ENCODE data around the gene MDFIC2.

MDFIC2 gene

DNA sequence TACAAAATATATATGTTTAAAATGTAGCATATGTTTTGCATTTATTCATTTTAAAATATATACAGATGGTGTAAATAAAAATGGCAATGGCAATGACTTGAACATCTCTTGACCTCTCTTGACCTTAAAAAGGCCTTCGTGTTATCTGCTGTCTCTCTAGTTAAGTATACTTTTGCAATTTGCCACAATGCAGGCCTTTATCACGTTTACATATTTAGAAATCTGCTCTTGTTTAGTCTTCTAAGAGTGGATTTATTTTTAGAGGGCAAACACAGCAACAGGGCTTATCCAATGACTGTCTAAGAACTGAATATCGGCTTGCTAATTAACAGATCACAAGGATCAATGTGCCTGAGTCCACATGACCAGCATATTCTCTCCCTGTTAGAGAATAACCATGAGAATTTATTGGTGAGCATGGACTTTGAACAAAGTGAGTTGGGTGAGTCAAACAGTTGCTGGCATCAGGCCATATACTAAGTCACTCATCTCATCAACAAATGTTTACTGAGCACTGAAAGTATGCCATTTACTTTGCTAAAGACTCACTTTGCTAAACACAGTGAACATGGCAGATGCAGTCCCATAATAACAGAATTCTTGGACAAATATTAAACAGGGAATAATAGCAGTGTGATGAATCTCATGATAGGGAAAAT is 48.2 kb downstream of the MDFIC2 start:
- Histone ChIP-seq H3K27ac (ENCODE audit: low read depth in 2 of 2, low read length in 2 of 2) (peak overlapping the region in 1 of 2 donors; percentile 7), H3K36me3 (ENCODE audit: control insufficient read depth in 2 of 2, insufficient read depth in 2 of 2, low read length in 2 of 2) (no peaks in the 10 kb centered on the region), H3K27me3 (ENCODE audit: control insufficient read depth in 2 of 2, insufficient read depth in 2 of 2, low read length in 2 of 2) (no peaks in the 10 kb centered on the region), H3K9me3 (ENCODE audit: control insufficient read depth in 2 of 2, low read length in 2 of 2) (no peaks in the 10 kb centered on the region), H3K9ac (ENCODE audit: low read depth in 1 of 2, low read length in 2 of 2) (no peak overlapping the region), H3K4me3 (ENCODE audit: low read length in 2 of 2) (no peak overlapping the region), H3K4me1 (ENCODE audit: control insufficient read depth in 2 of 2, insufficient read depth in 2 of 2, low read length in 2 of 2) (peaks cover 0 to 5% of the 10 kb centered on the region in 2 donors)

DNA sequence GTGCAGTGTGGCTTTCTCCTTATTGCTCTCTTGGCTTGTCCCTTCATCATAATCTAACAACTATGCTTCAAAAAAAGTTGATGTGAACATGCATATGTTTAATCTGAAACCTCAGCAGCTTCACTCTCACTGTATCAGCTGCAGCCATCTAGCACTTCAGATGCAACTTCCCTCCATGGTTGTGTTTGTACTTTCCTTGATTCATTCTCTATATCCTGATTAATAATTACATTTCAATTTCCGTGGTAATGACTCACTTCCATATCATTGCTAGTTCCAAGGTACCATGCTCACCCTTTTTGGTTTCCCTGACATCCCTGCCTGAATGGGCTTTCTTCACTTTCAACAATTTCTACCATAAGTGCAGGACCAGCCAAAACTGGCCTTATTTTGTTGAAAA is 51.2 kb downstream of the MDFIC2 start:
- Histone ChIP-seq H3K36me3 (ENCODE audit: control insufficient read depth in 2 of 2, insufficient read depth in 2 of 2, low read length in 2 of 2) (no peaks in the 10 kb centered on the region), H3K9ac (ENCODE audit: low read depth in 1 of 2, low read length in 2 of 2) (no peak overlapping the region), H3K4me1 (ENCODE audit: control insufficient read depth in 2 of 2, insufficient read depth in 2 of 2, low read length in 2 of 2) (peaks cover 0 to 5% of the 10 kb centered on the region in 2 donors), H3K27me3 (ENCODE audit: control insufficient read depth in 2 of 2, insufficient read depth in 2 of 2, low read length in 2 of 2) (no peaks in the 10 kb centered on the region), H3K4me3 (ENCODE audit: low read length in 2 of 2) (no peak overlapping the region), H3K9me3 (ENCODE audit: control insufficient read depth in 2 of 2, low read length in 2 of 2) (no peaks in the 10 kb centered on the region), H3K27ac (ENCODE audit: low read depth in 2 of 2, low read length in 2 of 2) (no peak overlapping the region)

DNA sequence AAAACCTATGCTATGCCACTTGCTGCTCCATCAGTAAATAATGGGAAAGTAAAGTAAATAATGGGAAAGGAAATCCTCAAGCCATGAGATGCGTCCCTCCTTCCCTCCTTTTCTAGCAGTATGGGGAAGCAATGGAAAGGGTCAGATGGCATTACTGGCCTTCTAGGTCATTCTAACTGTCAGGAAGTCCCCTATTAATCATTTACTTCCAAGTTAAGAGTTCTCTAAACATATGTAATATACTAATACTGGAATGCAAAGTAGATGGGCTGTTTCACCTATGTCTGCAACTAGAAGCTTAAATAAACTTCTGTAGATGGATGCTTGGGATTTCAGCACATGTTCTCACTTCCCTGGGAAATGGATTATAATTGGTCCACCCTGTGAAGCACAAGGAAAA is 55.9 kb downstream of the MDFIC2 start:
- Histone ChIP-seq H3K27ac (ENCODE audit: low read depth in 2 of 2, low read length in 2 of 2) (no peak overlapping the region), H3K4me1 (ENCODE audit: control insufficient read depth in 2 of 2, insufficient read depth in 2 of 2, low read length in 2 of 2) (no peaks in the 10 kb centered on the region), H3K9me3 (ENCODE audit: control insufficient read depth in 2 of 2, low read length in 2 of 2) (no peaks in the 10 kb centered on the region), H3K36me3 (ENCODE audit: control insufficient read depth in 2 of 2, insufficient read depth in 2 of 2, low read length in 2 of 2) (no peaks in the 10 kb centered on the region), H3K27me3 (ENCODE audit: control insufficient read depth in 2 of 2, insufficient read depth in 2 of 2, low read length in 2 of 2) (no peaks in the 10 kb centered on the region), H3K4me3 (ENCODE audit: low read length in 2 of 2) (no peak overlapping the region), H3K9ac (ENCODE audit: low read depth in 1 of 2, low read length in 2 of 2) (no peak overlapping the region)

DNA sequence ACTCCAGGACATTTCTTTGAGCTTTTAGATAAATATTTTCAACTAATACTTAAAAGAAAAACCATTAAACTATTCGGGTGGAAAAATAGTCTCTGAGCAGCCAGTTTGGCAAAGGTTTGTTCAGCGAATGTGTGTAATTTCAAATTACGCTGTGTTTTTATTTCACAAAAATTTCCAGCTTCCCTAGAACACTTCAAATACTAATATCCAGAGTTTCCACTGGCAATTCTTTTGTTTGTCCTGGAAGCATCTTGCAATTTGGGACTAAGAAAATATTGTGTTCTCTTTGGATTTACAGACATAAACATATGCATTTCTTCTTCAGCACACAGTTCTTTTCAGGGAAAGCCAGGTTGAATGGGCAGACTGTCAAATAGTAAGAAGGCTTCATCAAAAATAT is 61.9 kb downstream of the MDFIC2 start:
- Histone ChIP-seq H3K9me3 (ENCODE audit: control insufficient read depth in 2 of 2, low read length in 2 of 2) (no peaks in the 10 kb centered on the region), H3K4me3 (ENCODE audit: low read length in 2 of 2) (no peak overlapping the region), H3K9ac (ENCODE audit: low read depth in 1 of 2, low read length in 2 of 2) (no peak overlapping the region), H3K36me3 (ENCODE audit: control insufficient read depth in 2 of 2, insufficient read depth in 2 of 2, low read length in 2 of 2) (no peaks in the 10 kb centered on the region), H3K27me3 (ENCODE audit: control insufficient read depth in 2 of 2, insufficient read depth in 2 of 2, low read length in 2 of 2) (no peaks in the 10 kb centered on the region), H3K27ac (ENCODE audit: low read depth in 2 of 2, low read length in 2 of 2) (no peak overlapping the region), H3K4me1 (ENCODE audit: control insufficient read depth in 2 of 2, insufficient read depth in 2 of 2, low read length in 2 of 2) (no peaks in the 10 kb centered on the region)

DNA sequence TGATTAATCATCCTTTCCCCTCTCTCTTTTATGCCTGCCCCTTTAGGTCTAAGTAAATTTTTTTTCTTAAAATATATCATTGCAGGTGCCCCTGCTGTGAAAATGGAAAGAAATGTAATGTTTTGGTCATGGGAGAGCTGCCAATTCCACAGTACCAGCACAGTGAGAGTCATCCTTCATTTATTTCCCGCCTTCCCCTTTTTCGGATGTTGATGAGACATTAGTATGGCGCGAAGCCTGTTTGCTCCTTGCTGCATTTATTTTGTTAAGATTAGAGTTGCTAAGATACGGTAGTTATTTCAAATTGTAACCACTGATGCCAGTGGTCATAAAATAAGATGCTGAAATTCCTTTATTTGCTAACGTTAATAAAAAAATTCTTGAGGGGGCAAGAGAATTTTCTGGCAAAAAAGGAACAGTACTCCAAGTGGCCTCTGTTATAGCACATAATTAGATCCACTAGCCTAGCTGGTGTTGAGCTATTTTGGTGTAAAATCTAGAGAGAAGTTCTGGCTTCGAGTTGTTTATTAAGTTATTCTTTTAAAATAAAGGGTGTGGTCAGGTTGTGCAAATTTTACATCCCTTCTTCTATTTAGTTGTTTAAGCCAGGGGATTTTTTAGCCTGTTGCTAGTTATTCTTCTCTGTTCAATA is 62.8 kb downstream of the MDFIC2 start:
- H3K9me3 ChIP-seq (ENCODE audit: control insufficient read depth in 2 of 2, low read length in 2 of 2) = no peaks in the 10 kb centered on the region
- no peak overlapping the region for H3K4me3 ChIP-seq (ENCODE audit: low read length in 2 of 2)
- no peak overlapping the region for H3K27ac ChIP-seq (ENCODE audit: low read depth in 2 of 2, low read length in 2 of 2)
- no peaks in the 10 kb centered on the region for H3K4me1 ChIP-seq (ENCODE audit: control insufficient read depth in 2 of 2, insufficient read depth in 2 of 2, low read length in 2 of 2)
- H3K27me3 ChIP-seq (ENCODE audit: control insufficient read depth in 2 of 2, insufficient read depth in 2 of 2, low read length in 2 of 2) = no peaks in the 10 kb centered on the region
- H3K9ac ChIP-seq (ENCODE audit: low read depth in 1 of 2, low read length in 2 of 2) = no peak overlapping the region
- H3K36me3 ChIP-seq (ENCODE audit: control insufficient read depth in 2 of 2, insufficient read depth in 2 of 2, low read length in 2 of 2) = no peaks in the 10 kb centered on the region

DNA sequence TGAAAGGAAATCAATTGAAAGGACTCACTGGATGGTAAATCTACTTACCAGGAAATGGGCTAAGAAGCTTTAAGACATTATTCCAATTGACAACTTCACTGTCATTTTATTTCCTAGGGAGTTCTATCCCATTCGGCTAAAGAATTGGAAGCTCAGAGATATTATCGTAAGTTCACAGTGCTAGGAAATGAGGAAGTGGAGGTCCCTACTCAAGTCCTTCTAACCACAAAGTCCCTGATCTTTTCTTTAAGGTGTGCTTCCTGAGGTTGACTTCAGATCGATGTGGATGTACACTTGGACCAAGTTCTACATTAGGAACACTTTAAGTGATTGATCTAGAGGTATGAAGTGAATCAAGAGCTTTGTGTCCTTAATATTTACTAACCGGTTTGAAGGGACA is 63.6 kb downstream of the MDFIC2 start:
- no peaks in the 10 kb centered on the region for H3K4me1 ChIP-seq (ENCODE audit: control insufficient read depth in 2 of 2, insufficient read depth in 2 of 2, low read length in 2 of 2)
- no peak overlapping the region for H3K9ac ChIP-seq (ENCODE audit: low read depth in 1 of 2, low read length in 2 of 2)
- no peak overlapping the region for H3K27ac ChIP-seq (ENCODE audit: low read depth in 2 of 2, low read length in 2 of 2)
- no peaks in the 10 kb centered on the region for H3K9me3 ChIP-seq (ENCODE audit: control insufficient read depth in 2 of 2, low read length in 2 of 2)
- no peaks in the 10 kb centered on the region for H3K27me3 ChIP-seq (ENCODE audit: control insufficient read depth in 2 of 2, insufficient read depth in 2 of 2, low read length in 2 of 2)
- H3K4me3 ChIP-seq (ENCODE audit: low read length in 2 of 2) = no peak overlapping the region
- no peaks in the 10 kb centered on the region for H3K36me3 ChIP-seq (ENCODE audit: control insufficient read depth in 2 of 2, insufficient read depth in 2 of 2, low read length in 2 of 2)

DNA sequence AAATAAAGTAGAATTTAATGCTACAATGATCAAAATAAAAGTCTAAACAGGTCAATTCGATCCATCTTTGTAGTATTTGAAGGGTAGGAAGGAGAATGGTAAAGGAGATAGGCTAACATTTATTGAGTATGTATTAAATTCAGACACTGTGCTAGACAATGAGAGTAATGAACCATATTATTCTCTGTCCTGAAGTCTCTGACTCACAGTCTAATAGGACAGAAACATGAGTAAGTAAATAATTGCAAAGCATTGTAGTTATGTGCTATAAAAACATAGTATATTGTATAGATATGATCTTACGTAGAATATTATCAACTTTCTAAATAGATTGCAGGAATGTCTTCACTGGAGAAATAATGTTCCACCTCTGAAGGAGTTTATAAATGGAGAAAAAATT is 64.5 kb downstream of the MDFIC2 start:
- H3K36me3 ChIP-seq (ENCODE audit: control insufficient read depth in 2 of 2, insufficient read depth in 2 of 2, low read length in 2 of 2) = no peaks in the 10 kb centered on the region
- H3K4me1 ChIP-seq (ENCODE audit: control insufficient read depth in 2 of 2, insufficient read depth in 2 of 2, low read length in 2 of 2) = no peaks in the 10 kb centered on the region
- H3K9ac ChIP-seq (ENCODE audit: low read depth in 1 of 2, low read length in 2 of 2) = no peak overlapping the region
- H3K9me3 ChIP-seq (ENCODE audit: control insufficient read depth in 2 of 2, low read length in 2 of 2) = no peaks in the 10 kb centered on the region
- no peaks in the 10 kb centered on the region for H3K27me3 ChIP-seq (ENCODE audit: control insufficient read depth in 2 of 2, insufficient read depth in 2 of 2, low read length in 2 of 2)
- no peak overlapping the region for H3K27ac ChIP-seq (ENCODE audit: low read depth in 2 of 2, low read length in 2 of 2)
- no peak overlapping the region for H3K4me3 ChIP-seq (ENCODE audit: low read length in 2 of 2)

DNA sequence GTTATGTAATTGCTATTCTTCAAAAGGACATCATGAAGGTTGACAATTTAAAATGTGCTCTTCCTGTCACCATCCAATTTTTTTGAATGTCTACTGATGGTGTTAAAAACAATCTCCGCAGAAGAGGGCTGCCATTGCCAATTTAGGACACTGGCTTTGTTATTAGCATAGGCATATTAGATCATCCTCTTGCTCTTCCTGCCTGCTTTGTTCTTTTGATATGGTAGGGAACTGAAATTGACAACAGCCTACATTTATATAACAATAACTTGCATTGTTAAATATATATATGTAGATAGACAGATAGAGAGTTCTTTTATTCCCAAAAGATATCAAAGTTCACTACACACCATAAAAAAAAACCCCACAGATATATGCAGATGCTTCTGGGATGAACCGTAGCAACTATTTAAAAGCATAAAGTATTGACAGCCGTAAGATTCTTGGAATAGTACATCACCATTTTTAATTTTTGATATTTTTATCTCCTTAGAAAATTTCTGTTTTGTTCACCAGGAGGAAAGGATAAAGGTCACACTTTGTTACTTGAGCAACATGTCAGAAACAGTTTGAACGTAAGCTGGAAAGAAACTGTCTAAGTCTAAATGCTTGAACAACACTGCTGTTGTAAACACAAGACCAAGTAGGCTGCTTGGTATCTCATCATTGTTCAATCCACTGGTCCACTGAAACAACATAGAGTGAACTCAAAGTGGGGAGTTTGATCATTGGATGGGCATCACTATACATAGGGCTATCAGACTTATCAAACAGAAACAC is 66.5 kb downstream of the MDFIC2 start:
- Histone ChIP-seq H3K4me1 (ENCODE audit: control insufficient read depth in 2 of 2, insufficient read depth in 2 of 2, low read length in 2 of 2) (no peaks in the 10 kb centered on the region), H3K9me3 (ENCODE audit: control insufficient read depth in 2 of 2, low read length in 2 of 2) (no peaks in the 10 kb centered on the region), H3K27ac (ENCODE audit: low read depth in 2 of 2, low read length in 2 of 2) (no peak overlapping the region), H3K27me3 (ENCODE audit: control insufficient read depth in 2 of 2, insufficient read depth in 2 of 2, low read length in 2 of 2) (no peaks in the 10 kb centered on the region), H3K9ac (ENCODE audit: low read depth in 1 of 2, low read length in 2 of 2) (no peak overlapping the region), H3K36me3 (ENCODE audit: control insufficient read depth in 2 of 2, insufficient read depth in 2 of 2, low read length in 2 of 2) (no peaks in the 10 kb centered on the region), H3K4me3 (ENCODE audit: low read length in 2 of 2) (no peak overlapping the region)

DNA sequence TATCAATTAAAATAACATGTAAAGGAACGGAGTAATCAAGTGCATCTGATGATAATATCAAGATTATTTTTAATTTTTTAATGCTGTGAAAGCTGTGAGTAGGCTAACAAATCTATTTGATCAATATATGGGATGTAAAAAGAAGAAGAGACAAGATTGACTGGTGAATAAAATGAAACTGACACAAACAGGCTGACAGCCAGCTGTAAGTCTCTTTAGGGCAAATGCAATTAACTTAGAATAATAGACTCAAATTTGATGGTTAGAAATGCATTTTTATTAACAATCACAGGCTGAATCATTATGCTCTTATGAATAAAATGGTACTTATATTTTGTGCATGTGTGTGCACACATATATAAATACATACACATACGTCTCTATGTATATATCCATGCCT is 68.0 kb downstream of the MDFIC2 start:
- no peaks in the 10 kb centered on the region for H3K4me1 ChIP-seq (ENCODE audit: control insufficient read depth in 2 of 2, insufficient read depth in 2 of 2, low read length in 2 of 2)
- no peak overlapping the region for H3K4me3 ChIP-seq (ENCODE audit: low read length in 2 of 2)
- H3K27ac ChIP-seq (ENCODE audit: low read depth in 2 of 2, low read length in 2 of 2) = no peak overlapping the region
- no peaks in the 10 kb centered on the region for H3K27me3 ChIP-seq (ENCODE audit: control insufficient read depth in 2 of 2, insufficient read depth in 2 of 2, low read length in 2 of 2)
- no peak overlapping the region for H3K9ac ChIP-seq (ENCODE audit: low read depth in 1 of 2, low read length in 2 of 2)
- no peaks in the 10 kb centered on the region for H3K36me3 ChIP-seq (ENCODE audit: control insufficient read depth in 2 of 2, insufficient read depth in 2 of 2, low read length in 2 of 2)
- H3K9me3 ChIP-seq (ENCODE audit: control insufficient read depth in 2 of 2, low read length in 2 of 2) = no peaks in the 10 kb centered on the region

DNA sequence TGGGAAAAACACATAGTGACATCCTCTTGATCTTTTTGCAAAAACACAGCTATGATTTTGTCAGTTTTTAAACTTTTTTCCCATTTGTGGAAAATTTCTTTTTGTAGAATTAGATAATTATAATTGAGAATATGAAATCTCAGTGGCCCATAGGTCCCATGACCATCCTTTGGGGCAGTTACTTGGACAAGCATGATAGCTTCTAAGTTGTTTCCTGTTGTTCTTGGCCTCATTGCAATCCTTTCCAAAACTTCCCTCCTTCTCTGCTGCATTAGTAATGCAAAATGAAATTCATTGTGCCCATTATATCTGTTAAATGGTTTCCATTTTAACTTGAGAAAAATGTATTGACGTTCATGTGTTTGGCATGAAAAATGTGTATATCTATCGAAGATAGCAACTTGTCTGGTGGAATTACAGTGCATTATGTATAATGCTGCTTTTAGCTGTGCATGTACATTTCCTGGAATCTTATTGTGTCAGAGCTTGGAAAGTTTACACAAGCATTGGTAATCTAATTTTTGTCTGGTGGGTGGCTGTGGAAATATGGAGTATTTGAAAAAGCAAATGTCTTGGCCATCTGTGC is 70.0 kb downstream of the MDFIC2 start:
- Histone ChIP-seq H3K27ac (ENCODE audit: low read depth in 2 of 2, low read length in 2 of 2) (no peak overlapping the region), H3K4me3 (ENCODE audit: low read length in 2 of 2) (no peak overlapping the region), H3K27me3 (ENCODE audit: control insufficient read depth in 2 of 2, insufficient read depth in 2 of 2, low read length in 2 of 2) (no peaks in the 10 kb centered on the region), H3K36me3 (ENCODE audit: control insufficient read depth in 2 of 2, insufficient read depth in 2 of 2, low read length in 2 of 2) (no peaks in the 10 kb centered on the region), H3K9me3 (ENCODE audit: control insufficient read depth in 2 of 2, low read length in 2 of 2) (no peaks in the 10 kb centered on the region), H3K4me1 (ENCODE audit: control insufficient read depth in 2 of 2, insufficient read depth in 2 of 2, low read length in 2 of 2) (no peaks in the 10 kb centered on the region), H3K9ac (ENCODE audit: low read depth in 1 of 2, low read length in 2 of 2) (no peak overlapping the region)

All from mucosa of rectum (tissue), 2 donors.